Smooth muscle cell (in vitro differentiated cells): ENCODE measurements around the gene CYYR1. TPM values are rescaled to one million over a fixed set of nuclear protein-coding genes. Genes with fewer than 3 reads are reported as not detected.

ENCODE experiments used
- DNase-seq: peaks from one replicate; lab custom pipeline; 2025; ENCODE audit not compliant: unreplicated experiment; lab: John Stamatoyannopoulos, UW
- H2AFZ ChIP-seq: fragments of 200-600 bp; sonication (generic); 2 replicates; pipeline ENCODE4 v1.6.0; 2016; ENCODE audit warnings: antibody characterized with exemption, low read depth, mild to moderate bottlenecking
- H3F3A ChIP-seq: fragments of 200-600 bp; sonication (generic); 2 replicates; pipeline ENCODE4 v1.6.0; 2017; ENCODE audit warnings: antibody characterized with exemption, low read depth
- H3K27ac ChIP-seq: fragments of 200-600 bp; sonication (generic); 2 replicates; pipeline ENCODE4 v1.5.1; 2016; ENCODE audit warnings: low read depth, mild to moderate bottlenecking
- H3K27me3 ChIP-seq: fragments of 200-600 bp; sonication (generic); 2 replicates; pipeline ENCODE4 v1.6.1; 2016; ENCODE audit warnings: low read depth, mild to moderate bottlenecking
- H3K36me3 ChIP-seq: fragments of 200-600 bp; sonication (generic); 2 replicates; pipeline ENCODE4 v1.5.1; 2016; ENCODE audit warnings: low read depth
- H3K4me1 ChIP-seq: fragments of 200-600 bp; sonication (generic); 2 replicates; pipeline ENCODE4 v1.5.1; 2016; ENCODE audit warnings: low read depth
- H3K4me2 ChIP-seq: fragments of 200-600 bp; sonication (generic); 2 replicates; pipeline ENCODE4 v1.6.0; 2016; ENCODE audit warnings: mild to moderate bottlenecking
- H3K4me3 ChIP-seq: fragments of 200-600 bp; sonication (generic); 2 replicates; pipeline ENCODE4 v1.5.1; 2016; ENCODE audit warnings: mild to moderate bottlenecking
- H3K79me2 ChIP-seq: fragments of 200-600 bp; sonication (generic); 2 replicates; pipeline ENCODE4 v1.6.0; 2016; ENCODE audit warnings: low read depth, mild to moderate bottlenecking
- H3K9ac ChIP-seq: fragments of 200-600 bp; sonication (generic); 2 replicates; pipeline ENCODE4 v1.6.0; 2016; ENCODE audit warnings: low read depth
- H3K9me3 ChIP-seq: fragments of 200-600 bp; sonication (generic); replicated peaks from 2 replicates; pipeline ENCODE4 v1.5.1; 2016; ENCODE audit warnings: low read depth
- H4K20me1 ChIP-seq: fragments of 200-600 bp; sonication (generic); 2 replicates; pipeline ENCODE4 v1.6.0; 2016; ENCODE audit warnings: low read depth
- CTCF ChIP-seq: fragments of 200-600 bp; sonication (generic); IDR thresholded peaks from 2 replicates; pipeline ENCODE4 v1.5.1; 2017; ENCODE audit warnings: borderline replicate concordance, mild to moderate bottlenecking, antibody characterized with exemption; ENCODE audit not compliant: insufficient read depth, poor library complexity, severe bottlenecking
- WGBS: methylation state at CpG from one replicate; pipeline ENCODE4 v1.1.7; 2016; ENCODE audit warnings: low lambda C conversion rate; 5-methylcytosine and 5-hydroxymethylcytosine counted together
- polyA plus RNA-seq: library from polyadenylated mRNA; unstranded; fragments of >200 nt; fragmentation: Nextera tagmentation; extraction: Ambion mirVana; gene quantifications from 2 replicates; pipeline ENCODE4 v1.2.1, GENCODE V29; 2016
- total RNA-seq: library from RNA; depleted of rRNA; stranded (reverse); fragments of >200 nt; gene quantifications from 2 replicates; pipeline ENCODE4 v1.2.3, GENCODE V29; 2014

Gene CYYR1
- total and polyA plus RNA-seq, 2 experiments from 2014 or later, result 4.0 TPM

DNA sequence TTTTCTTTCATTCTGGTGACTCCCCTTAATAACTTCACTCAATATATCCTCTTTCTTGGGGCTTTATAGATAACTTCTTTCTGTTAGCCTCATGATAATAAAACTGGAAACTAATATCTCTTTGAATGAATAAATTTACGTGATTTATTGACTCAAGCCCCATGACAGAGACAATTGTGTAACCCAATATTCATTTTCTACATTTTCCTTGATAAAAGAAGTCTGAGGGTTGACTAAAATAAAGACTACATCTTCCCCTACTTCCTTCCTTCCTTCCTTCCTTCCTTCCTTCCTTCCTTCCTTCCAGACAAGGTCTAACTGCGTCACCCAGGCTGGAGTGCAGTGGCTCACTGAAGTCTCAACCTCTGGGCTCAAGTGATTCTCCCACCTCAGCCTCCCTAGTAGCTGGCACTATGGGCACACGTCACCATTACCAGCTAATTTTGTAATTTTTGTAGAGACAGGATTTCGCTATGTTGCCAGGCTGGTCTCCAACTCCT lies 85.1 kb downstream of the CYYR1 start:
- Histone ChIP-seq H3K9me3 (no peaks in the 10 kb centered on the region), H3K79me2 (no peaks in the 10 kb centered on the region), H3K27ac (no peak overlapping the region), H3K4me3 (no peak overlapping the region), H2AFZ (no peak overlapping the region), H3K27me3 (no peaks in the 10 kb centered on the region), H3K9ac (no peak overlapping the region), H3K36me3 (no peaks in the 10 kb centered on the region), H3K4me1 (peaks cover 19% of the 10 kb centered on the region), H4K20me1 (no peaks in the 10 kb centered on the region), H3K4me2 (no peak overlapping the region), H3F3A (no peaks in the 10 kb centered on the region)
- TF ChIP-seq CTCF, result no peak
- no peak for DNase-seq
- WGBS, result 88% methylated on average over 4 of the region's 4 CpGs

DNA sequence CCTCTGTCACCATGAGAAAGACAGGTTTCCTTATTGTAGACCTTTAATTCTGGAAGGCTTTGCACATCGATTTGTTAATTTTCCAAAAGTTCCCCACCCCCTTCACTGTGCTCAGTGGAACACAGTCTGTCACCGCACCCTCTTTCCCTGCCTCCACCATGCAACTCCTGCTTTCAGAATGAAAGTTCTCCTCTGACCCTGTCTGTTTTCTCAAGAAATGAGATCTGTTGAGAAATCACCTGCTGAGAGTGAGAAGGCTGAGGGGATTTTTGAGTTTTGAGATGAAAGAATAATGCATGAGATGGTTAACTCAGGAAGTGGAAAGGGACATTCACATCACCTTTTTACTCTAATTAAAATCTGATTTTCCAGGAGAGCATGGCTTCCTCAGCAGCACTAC lies 99.6 kb downstream of the CYYR1 start:
- Histone ChIP-seq H3K4me3 (no peak overlapping the region), H3K27ac (no peak overlapping the region), H3K9ac (no peak overlapping the region), H3K36me3 (no peaks in the 10 kb centered on the region), H3F3A (no peaks in the 10 kb centered on the region), H3K9me3 (no peaks in the 10 kb centered on the region), H3K79me2 (no peaks in the 10 kb centered on the region), H3K27me3 (no peaks in the 10 kb centered on the region), H4K20me1 (no peaks in the 10 kb centered on the region), H3K4me2 (no peak overlapping the region), H2AFZ (no peak overlapping the region), H3K4me1 (no peaks in the 10 kb centered on the region)
- WGBS, result 90% methylated on average over 2 of the region's 2 CpGs
- no peak for DNase-seq
- TF ChIP-seq CTCF, result no peak

DNA sequence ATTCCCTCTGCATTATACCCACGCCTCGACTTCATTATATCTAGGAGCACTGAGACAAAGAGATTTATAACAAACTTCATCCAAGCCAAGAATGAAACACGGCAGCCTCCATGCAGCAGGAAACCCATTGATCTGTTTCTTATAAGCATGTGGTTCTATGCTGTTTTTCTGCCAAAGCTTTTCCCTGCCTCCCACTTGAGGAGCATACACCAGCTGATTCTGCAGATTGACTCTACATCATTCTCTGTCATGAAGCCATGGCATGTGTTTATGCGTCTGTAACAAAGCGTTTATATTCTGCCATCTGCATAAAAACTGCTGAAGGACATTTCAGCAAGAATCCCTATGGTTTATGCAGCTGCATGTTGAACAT lies 102.0 kb downstream of the CYYR1 start:
- TF ChIP-seq CTCF, result no peak
- no peaks in the 10 kb centered on the region for H3K9me3 ChIP-seq
- H3K27ac ChIP-seq, result no peak overlapping the region
- no peaks in the 10 kb centered on the region for H3K36me3 ChIP-seq
- no peaks in the 10 kb centered on the region for H3K27me3 ChIP-seq
- no peaks in the 10 kb centered on the region for H3K79me2 ChIP-seq
- H2AFZ ChIP-seq, result no peak overlapping the region
- H3K4me3 ChIP-seq, result no peak overlapping the region
- 94% methylated on average over 5 of the region's 5 CpGs for WGBS
- H3K4me2 ChIP-seq, result no peak overlapping the region
- no peak for DNase-seq
- H3K9ac ChIP-seq, result no peak overlapping the region
- H4K20me1 ChIP-seq, result no peaks in the 10 kb centered on the region
- H3F3A ChIP-seq, result no peaks in the 10 kb centered on the region
- H3K4me1 ChIP-seq, result no peaks in the 10 kb centered on the region

DNA sequence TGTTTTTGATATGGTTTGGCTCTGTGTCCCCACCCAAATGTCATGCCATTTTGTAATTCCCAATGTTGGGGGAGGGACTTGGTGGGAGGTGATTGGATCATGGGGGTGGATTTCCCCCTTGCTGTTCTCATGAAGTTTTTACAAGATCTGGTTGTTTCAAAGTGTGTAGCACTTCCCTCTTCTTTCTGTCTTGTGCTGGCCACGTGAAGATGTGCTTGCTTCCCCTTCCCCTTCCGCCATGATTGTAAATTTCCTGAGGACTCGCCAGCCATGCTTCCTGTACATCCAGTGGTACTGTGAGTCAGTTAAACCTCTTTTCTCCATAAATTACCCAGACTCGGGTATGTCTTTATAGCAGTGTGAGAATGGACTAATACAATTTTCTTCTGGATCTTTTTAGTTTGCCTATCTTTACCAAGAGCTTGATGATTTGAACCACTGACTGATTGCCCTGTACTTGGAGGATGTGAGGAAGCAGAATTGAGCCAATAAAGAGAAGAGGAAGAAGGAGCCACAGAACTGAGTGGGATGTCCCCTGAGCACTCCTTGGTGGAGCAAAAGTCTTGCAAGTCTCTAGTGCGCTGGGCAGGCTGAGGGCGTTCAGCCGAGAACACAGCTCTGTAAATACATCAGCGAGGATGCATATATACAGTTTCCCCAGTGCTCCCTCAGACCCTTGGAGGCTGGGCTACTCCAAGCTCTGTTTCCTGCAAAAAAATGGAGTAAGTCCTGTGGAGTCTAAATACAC lies 102.6 kb downstream of the CYYR1 start:
- no peaks in the 10 kb centered on the region for H3K36me3 ChIP-seq
- 96% methylated on average over 8 of the region's 8 CpGs for WGBS
- no peak for DNase-seq
- H3F3A ChIP-seq, result no peaks in the 10 kb centered on the region
- H3K4me3 ChIP-seq, result no peak overlapping the region
- H2AFZ ChIP-seq, result no peak overlapping the region
- H3K79me2 ChIP-seq, result no peaks in the 10 kb centered on the region
- no peaks in the 10 kb centered on the region for H4K20me1 ChIP-seq
- H3K9ac ChIP-seq, result no peak overlapping the region
- no peak overlapping the region for H3K4me2 ChIP-seq
- H3K4me1 ChIP-seq, result no peaks in the 10 kb centered on the region
- no peak overlapping the region for H3K27ac ChIP-seq
- no peak for TF ChIP-seq CTCF
- H3K27me3 ChIP-seq, result no peaks in the 10 kb centered on the region
- H3K9me3 ChIP-seq, result no peaks in the 10 kb centered on the region
